GM21390 (cell line): Measurements from ENCODE around the gene HGD.

Experiments
- ATAC-seq: cut with Tn5 transposase; IDR thresholded peaks from one replicate; pipeline ENCODE4 v1.9.1; 2021; ENCODE audit not compliant: unreplicated experiment

The HGD gene

GRCh38 chr3:120596116-120596852 is 85.8 kb downstream of the HGD start, which contains the start of gene NDUFB4:
Gene NDUFB4 (plus strand): TSS chr3:120596336. CDS start chr3:120596360, 24 bp downstream.
- peak; percentile 92 for ATAC-seq

DNA sequence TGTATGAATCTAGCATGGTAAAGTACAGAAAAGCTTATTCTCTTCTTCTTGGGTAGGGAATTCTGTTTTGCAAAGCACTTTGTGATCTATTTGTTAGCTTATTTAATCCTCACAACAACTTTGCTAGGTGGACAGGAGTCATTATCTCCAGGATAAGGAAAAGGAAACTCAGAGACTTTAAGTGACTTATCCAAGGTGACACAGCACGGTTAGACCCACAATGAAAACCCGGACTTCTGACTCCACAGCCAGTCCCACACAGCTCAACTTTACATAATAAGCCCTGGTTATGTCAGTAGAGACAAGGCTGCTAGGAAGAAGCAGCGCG is 86.3 kb downstream of the HGD start:
- ATAC-seq, result no peak

GRCh38 chr3:120587332-120587975 is 94.6 kb downstream of the HGD start:
- no peak for ATAC-seq
